Right lung (tissue), 5 donors: ENCODE measurements around the gene TBC1D16. TPM values are rescaled to one million over a fixed set of nuclear protein-coding genes. Genes with fewer than 3 reads are reported as not detected.
"Not testable (repeated sequence)": the region's sequence is repeated elsewhere in the genome, so short reads cannot be mapped to it uniquely, and the experiment has no call there.

Experiments used
- DNase-seq, 2 donors: peaks; one replicate each; pipeline ENCODE4 v3.0.0-alpha.2; 2013
- polyA plus RNA-seq, 5 donors: library from polyadenylated mRNA; unstranded; fragments of 120-200 nt; gene quantifications; one replicate each; pipeline versions ENCODE4 v1.2.1 to v1.2.3, GENCODE V29; 2013; ENCODE audit warnings: inconsistent platforms in 1 of 5, low replicate concordance in 1 of 5; ENCODE audit not compliant: insufficient read length in 5 of 5, insufficient read depth in 1 of 5

The TBC1D16 gene
- polyA plus RNA-seq, 5 donors: 19.0 to 36.4 (median 25.2) TPM

GRCh38 chr17:79976451-79976850 is 59.2 kb downstream of the TBC1D16 start:
- DNase-seq: no peak

DNA sequence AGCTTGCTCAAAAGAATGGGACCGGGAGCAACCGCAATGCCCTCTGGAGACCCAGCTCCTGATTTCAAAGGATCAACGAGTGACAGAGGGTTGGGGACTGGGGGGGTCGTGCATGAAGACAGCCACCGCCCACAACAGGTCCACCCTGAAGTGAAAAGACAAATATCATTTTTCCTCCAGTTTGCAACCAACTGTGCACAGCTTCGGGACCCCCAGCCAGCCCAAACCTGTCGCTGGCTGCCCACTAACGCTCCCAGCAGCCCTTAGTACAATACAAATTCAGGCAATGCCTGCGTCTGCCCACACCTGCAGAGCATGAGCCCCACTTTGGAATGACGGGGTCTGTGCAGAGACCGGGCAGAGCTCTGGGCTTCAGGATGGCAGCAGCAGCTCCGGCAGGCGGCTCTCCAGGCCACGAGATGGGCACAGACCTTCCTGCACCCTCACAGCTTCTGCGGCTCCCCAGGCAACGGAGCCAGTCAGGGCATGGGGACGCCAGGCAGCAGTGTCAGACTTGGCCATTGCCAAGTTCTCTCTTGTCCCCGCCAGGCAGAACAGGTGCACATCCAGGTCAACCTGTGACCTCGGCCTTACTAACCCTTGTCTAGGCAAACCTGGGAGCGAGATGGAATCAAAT is 60.1 kb downstream of the TBC1D16 start:
- no peak for DNase-seq

GRCh38 chr17:79974566-79975497 is 60.8 kb downstream of the TBC1D16 start:
- DNase-seq: no peak

GRCh38 chr17:79971651-79972050 is 64.0 kb downstream of the TBC1D16 start:
- no peak for DNase-seq

DNA sequence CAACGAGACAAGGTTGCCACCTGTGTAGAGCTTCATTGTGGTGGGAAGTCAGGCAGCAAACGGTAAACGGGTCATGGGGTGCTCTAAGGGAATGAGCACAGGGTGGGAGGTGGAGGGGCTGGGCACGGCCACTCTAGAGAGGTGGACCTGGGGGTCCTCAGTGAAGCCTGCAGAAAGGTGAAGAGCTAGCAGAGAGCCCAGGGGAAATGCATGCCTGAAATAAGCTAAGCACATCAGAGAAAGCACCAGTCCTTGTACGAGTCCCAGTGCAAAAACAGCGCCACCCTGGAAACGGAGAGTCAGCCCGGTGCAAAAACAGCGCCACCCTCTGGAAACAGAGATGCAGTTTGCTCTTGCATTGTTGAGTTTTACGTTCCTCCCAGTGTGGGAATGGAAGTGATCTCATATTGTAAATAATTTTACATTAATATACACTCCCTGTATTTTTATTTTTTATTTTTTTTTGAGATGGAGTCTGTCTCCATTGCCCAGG is 65.0 kb downstream of the TBC1D16 start:
- DNase-seq: no peak

DNA sequence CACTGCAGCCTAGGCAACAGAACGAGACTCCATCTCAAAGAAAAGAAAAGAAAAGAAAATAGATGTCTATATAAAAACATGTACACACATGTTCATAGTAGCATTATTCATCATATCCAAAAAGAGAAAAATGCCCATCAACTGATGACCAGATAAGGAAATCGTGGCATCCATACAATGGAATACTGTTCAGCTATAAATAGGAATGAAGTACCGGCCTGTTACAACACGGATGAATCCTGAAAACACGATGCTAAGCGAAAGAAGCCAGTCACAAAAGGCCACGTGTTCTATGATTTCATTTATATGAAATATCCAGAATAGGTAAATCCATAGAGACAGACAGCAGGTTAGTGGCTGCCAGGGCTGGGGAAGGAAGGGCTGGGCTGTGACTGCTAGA is 65.8 kb downstream of the TBC1D16 start:
- DNase-seq: no peak

GRCh38 chr17:79968116-79968515 is 67.6 kb downstream of the TBC1D16 start:
- no peak for DNase-seq

GRCh38 chr17:79966681-79967080 is 69.0 kb downstream of the TBC1D16 start:
- DNase-seq: no peak

DNA sequence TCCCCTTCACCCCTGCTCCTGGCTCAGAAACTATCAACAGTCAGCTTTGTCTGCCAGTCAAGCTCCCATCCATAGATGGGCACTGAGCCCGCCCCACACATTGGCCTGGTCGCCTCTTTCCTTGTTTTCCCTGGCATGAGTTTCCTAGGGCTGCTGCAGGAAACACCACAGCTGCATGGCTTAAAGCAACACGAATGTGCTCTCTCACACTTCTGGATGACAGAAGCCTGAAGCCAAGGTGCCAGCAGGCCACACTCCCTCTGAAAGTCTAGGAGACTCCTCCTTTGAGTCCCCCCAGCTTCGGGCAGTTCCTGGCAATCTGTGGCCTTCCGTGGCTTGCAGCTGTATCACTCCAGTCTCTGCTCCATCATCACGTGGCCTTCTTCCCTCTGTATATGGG is 69.9 kb downstream of the TBC1D16 start:
- no peak for DNase-seq

DNA sequence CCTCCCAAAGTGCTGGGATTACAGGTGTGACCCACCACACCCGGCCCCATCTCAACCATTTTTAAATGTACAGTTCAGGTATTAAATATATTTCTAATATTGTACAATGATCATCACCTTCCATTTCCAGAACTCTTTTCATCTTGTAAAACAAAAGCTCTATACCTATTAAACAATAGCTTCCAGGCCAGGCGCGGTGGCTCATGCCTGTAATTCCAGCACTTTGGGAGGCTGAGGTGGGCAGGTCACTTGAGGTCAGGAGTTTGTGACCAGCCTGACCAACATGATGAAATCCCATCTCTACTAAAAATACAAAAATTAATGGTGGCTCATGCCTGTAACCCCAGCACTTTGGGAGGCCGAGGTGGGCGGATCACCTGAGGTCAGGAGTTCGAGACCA is 73.2 kb downstream of the TBC1D16 start:
- not testable (repeated sequence) for DNase-seq

- DNase-seq: not testable (repeated sequence)
Observed at GRCh38 chr17:79961567-79961966, 74.1 kb downstream of the TBC1D16 start.

- no peak for DNase-seq
Observed at GRCh38 chr17:79960788-79961522, 74.7 kb downstream of the TBC1D16 start.

DNA sequence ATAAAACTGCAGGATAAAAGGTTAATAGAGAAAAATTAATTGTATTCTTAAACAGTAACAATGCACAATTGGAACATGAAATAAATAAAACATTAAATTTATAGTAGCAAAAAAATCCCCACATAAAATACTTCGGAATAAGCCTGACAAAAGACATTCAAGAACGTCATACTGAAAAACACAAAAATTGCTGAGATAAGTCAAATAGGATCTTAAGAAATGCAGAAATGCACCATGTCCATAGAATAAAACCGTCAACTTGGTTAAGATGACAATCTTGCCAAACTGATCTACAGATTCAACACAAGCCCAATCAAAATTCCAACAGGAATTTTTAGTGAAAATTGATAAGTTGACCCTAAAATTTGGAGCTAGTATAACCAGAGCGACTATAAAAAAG is 76.6 kb downstream of the TBC1D16 start:
- no peak for DNase-seq

DNA sequence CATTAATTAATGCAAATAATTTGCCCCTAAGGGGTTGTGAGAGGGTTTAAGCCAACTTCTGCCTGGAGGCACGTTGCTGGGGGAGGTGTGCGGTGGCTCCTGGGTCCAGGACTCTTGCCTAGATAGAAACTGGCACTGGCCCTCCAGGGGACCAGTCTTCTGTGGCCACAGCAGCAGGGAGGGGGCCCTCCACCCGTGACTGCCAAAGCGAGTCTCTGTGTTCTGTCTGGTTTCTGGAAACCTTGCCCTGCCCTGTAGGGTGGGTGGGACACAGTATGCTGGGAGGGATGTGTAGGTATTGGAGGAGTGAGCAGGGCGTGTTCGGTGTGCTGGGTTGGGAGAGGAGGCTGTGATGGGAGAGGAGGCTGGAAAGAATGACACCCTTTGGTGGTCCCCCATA is 78.8 kb downstream of the TBC1D16 start:
- no peak for DNase-seq

DNA sequence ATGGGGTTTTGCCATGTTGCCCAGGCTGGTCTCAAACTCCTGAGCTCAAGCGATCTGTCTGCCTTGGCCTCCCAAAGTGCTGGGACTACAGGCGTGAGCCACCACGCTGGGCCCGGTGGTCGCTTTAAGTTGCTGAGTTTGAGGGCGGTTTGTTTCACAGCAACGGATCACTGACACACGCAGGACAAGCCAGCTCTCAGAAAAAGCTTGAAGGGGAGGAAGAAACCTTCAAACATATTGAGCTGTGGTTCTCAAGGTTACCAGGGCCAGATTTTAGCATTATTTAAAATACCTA is 79.3 kb downstream of the TBC1D16 start:
- not testable (repeated sequence) for DNase-seq

DNA sequence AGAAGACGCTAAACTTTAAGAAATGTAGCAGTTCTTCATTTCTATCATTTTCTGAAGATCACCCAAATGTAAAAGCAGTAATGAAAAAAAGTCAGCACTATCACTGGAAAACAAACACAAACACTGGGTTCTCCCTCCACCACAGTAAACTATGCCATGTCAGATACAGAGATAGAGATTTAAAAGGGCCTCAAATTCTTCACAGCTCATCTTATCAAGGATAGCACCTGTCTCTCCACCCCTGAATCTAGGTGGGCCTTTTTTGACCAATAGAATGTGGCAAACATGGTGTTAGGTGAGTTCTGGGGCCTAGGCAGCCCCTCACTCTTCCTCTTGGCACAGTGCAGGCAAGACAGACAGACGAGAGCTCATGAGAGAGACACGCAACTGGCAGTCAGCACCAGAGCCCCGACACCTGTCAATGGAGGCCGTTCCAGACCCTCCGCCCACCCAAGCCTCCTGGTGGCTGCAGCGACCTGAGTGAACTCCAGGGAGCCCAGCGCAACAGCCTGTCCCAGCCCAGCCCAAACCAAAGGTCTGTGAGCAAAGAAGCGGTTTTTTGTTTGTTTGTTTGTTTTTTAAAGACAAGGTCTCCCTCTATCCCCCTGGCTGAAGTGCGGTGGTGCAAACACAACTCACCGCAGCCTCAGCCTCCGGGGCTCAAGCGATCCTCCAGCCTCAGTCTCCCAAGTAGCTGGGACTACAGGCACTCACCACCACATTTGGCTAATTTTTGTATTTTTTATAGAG is 79.8 kb downstream of the TBC1D16 start:
- DNase-seq: no peak

DNA sequence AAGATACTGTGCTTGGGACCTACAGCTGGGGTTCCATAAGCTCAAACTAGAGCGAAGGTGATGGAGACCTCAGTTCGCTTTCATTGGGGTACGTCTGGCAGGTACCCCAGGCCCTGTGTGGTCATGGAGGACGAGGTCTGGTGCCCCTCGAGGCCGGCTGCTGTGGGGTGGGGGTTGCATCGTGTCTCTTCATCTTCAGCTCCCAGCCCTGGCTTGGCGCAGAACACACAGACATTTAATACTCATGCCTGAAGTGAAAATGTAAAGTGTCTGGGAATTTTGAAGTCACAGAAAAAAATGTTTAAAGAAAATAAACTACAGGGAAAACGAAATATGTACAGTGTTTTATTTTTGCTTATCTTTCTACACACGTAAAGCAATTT is 80.5 kb downstream of the TBC1D16 start:
- DNase-seq: no peak

GRCh38 chr17:79954281-79955166 is 81.1 kb downstream of the TBC1D16 start:
- DNase-seq: no peak

GRCh38 chr17:79953335-79953734 is 82.3 kb downstream of the TBC1D16 start:
- DNase-seq: no peak

GRCh38 chr17:79952901-79953300 is 82.8 kb downstream of the TBC1D16 start:
- DNase-seq: no peak
